ENCODE data around the gene TSPYL6. TPM values are rescaled to one million over a fixed set of nuclear protein-coding genes. Genes with fewer than 3 reads are reported as not detected.

Gene TSPYL6
- total RNA-seq, 6 experiments from 2014 or later, result not detected

DNA sequence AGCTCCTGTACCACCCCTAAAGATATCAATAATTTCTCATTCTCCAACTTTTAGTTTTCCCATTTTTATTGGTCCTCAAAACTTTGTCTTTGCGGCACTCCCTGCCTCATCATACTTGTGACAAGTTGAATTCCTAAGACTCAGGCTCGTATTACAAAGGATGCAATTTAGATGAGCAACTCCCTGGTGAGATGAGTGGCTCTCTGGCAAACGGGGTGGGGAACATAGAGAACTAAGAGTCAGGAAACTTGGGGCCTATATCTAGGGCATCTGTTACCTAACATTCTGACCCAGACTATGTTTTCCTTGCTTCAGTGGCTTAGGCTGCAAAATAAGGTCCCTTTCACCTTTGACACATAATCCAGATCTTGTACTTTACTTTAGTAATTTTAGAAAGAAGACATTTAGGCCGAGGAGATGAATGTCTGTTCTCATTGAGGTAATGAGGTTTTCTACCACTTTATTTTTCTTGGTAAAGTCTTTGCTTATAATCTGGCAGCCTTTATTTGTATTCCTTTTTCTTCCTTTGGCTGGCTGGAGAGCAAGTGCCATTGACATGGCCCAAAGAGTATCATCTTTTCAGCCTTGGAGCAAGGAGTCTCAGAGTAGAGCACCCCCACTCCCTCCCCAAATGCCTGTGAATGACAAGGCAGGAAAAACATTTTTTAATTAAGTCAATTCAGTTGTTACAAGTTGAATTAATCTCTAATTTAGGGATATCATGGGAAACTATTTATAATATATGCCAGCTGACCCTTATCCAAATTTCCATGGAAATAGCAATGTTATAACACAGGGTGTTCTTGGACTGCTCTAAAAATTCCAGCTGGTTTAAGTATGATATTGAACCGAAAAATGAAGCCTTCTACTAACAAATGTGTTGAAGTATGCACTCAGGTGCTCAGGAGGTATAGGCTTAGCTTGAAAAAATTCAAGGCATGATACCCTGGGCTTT lies 15.2 kb downstream of the TSPYL6 start:
- intact Hi-C loops (cut with DNase I), result no loop called here
- H3K4me3 ChIP-seq, result no peak overlapping the region
- H3K27ac ChIP-seq, result no peak overlapping the region

DNA sequence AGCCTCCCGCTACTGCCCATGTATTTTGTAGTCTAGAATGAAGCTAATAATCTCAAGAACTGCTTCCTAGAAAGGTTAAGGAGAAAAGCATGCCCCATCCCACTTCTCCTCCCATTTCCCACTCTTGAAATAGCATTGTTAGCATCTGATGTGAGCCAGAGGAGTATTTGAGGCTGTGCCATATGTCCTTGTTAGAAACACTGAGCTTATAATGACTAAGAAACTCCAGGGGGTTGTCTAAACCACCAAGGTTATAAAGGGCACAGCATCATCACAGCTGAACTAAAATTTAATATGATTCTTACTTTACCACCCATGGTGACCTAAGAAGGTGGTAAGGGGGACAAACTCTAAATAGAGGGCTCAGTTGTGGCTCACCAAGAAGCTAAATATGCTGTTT lies 16.6 kb downstream of the TSPYL6 start:
- no CpG with 5 or more reads among the region's 1 CpG for WGBS (ENCODE audit: insufficient coverage, low coverage, low lambda C conversion rate, missing lambda C conversion rate)
- TF ChIP-seq, protein P1, sequence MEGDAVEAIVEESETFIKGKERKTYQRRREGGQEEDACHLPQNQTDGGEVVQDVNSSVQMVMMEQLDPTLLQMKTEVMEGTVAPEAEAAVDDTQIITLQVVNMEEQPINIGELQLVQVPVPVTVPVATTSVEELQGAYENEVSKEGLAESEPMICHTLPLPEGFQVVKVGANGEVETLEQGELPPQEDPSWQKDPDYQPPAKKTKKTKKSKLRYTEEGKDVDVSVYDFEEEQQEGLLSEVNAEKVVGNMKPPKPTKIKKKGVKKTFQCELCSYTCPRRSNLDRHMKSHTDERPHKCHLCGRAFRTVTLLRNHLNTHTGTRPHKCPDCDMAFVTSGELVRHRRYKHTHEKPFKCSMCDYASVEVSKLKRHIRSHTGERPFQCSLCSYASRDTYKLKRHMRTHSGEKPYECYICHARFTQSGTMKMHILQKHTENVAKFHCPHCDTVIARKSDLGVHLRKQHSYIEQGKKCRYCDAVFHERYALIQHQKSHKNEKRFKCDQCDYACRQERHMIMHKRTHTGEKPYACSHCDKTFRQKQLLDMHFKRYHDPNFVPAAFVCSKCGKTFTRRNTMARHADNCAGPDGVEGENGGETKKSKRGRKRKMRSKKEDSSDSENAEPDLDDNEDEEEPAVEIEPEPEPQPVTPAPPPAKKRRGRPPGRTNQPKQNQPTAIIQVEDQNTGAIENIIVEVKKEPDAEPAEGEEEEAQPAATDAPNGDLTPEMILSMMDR (IDR thresholded peaks at IDR 0.05), result no peak
- no peak for TF ChIP-seq POLR2A (IDR thresholded peaks at IDR 0.05)
- Histone ChIP-seq H3K27ac (no peak overlapping the region), H3K4me1 (no peaks in the 10 kb centered on the region), H3K27me3 (no peaks in the 10 kb centered on the region), H3K9me3 (peaks cover 0 to 4% (median 0%) of the 10 kb centered on the region in 4 donors), H3K36me3 (peaks cover 0 to 4% (median 0%) of the 10 kb centered on the region in 4 donors), H3K4me3 (no peak overlapping the region)
- ATAC-seq (no peak), DNase-seq (no peak)
- intact Hi-C loops (cut with DNase I), result no loop called here

More for the DNA sequence above, 15.2 kb downstream of the TSPYL6 start:
- no peak for TF ChIP-seq POLR2A (IDR thresholded peaks at IDR 0.05)
- TF ChIP-seq, protein P1 (IDR thresholded peaks at IDR 0.05), result no peak
- Histone ChIP-seq H3K27me3 (no peaks in the 10 kb centered on the region), H3K9me3 (peaks cover 0 to 4% (median 0%) of the 10 kb centered on the region in 4 donors), H3K4me1 (no peaks in the 10 kb centered on the region), H3K36me3 (peaks cover 0 to 4% (median 0%) of the 10 kb centered on the region in 4 donors)
- 76% methylated on average over 5 of the region's 5 CpGs for WGBS (ENCODE audit: insufficient coverage, low coverage, low lambda C conversion rate, missing lambda C conversion rate)
- DNase-seq (no peak), ATAC-seq (no peak)

DNA sequence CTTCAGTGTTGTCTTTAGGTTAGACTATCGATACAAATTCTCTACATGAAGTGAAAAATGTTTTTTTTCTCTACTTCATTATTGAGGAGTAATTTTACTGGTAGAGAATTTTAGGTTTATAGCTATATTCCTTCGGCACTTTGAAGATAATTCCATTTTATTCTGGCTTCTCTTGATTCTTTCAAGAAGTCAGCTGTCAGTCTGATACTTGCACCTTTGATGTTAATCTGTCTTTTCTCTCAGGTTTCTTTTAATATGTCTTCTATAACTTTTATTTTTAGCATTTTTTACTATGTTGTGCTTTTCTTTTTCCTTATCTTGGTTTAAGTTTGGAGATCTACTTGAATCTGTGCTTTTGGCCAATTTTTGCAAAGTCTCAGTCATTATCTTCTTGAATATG lies 18.6 kb downstream of the TSPYL6 start:
- TF ChIP-seq, protein P1 (IDR thresholded peaks at IDR 0.05), result no peak
- TF ChIP-seq POLR2A (IDR thresholded peaks at IDR 0.05), result no peak
- Histone ChIP-seq H3K4me3 (no peak overlapping the region), H3K27ac (no peak overlapping the region), H3K9me3 (peaks cover 0 to 4% (median 0%) of the 10 kb centered on the region in 4 donors), H3K27me3 (no peaks in the 10 kb centered on the region), H3K36me3 (peaks cover 0 to 4% (median 0%) of the 10 kb centered on the region in 4 donors), H3K4me1 (no peaks in the 10 kb centered on the region)
- intact Hi-C loops (cut with DNase I), result no loop called here
- no peak for DNase-seq
- WGBS (ENCODE audit: insufficient coverage, low coverage, low lambda C conversion rate, missing lambda C conversion rate), result 96% methylated on average over 2 of the region's 2 CpGs
- ATAC-seq, result no peak

DNA sequence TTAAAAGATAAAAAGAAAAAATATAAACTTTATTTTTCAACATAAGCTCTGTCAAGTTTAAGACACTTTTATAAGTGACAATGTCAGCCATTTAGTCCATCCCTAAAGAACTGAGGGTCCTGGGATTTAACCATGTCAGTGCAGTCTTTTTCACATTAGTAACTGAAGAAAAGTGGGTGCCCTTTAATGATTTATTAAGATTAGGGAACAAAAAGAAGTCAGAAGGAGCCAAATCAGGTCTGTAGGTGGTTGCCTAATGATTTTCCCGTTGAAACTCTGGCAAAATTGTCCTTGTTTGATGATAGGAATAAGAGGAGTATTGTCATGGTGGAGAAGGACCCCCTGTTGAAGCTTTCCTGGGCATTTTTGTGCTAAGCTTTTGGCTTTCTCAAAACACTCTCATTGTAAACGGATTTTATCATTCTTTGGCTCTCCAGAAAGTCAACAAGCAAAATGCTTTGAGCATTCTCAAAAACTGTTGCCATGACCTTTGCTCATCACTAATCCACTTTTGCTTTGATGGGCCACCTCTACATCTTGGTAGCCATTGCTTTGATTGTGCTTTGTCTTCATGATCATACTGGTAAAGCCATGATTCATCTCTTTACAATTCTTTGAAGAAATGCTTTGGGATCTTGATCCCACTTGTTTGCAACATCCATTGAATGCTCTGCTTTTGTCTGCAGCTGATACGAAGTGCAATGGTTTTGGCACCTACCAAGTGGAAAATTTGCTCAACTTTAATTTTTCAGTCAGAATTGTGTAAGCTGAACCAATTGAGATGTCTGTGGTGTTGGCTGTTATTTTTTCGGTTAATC lies 22.0 kb downstream of the TSPYL6 start:
- H3K27me3 ChIP-seq, result no peaks in the 10 kb centered on the region
- 51% methylated on average over 4 of the region's 4 CpGs for WGBS (ENCODE audit: insufficient coverage, low coverage, low lambda C conversion rate, missing lambda C conversion rate)
- TF ChIP-seq, protein P1 (IDR thresholded peaks at IDR 0.05), result no peak
- no peak for TF ChIP-seq POLR2A (IDR thresholded peaks at IDR 0.05)
- intact Hi-C loops (cut with DNase I), result no loop called here
- no peak for ATAC-seq
- H3K4me1 ChIP-seq, result no peaks in the 10 kb centered on the region
- no peak overlapping the region for H3K4me3 ChIP-seq
- H3K36me3 ChIP-seq, result peaks cover 0 to 4% (median 0%) of the 10 kb centered on the region in 4 donors
- no peak for DNase-seq
- H3K27ac ChIP-seq, result no peak overlapping the region
- H3K9me3 ChIP-seq, result peaks cover 0 to 4% (median 0%) of the 10 kb centered on the region in 4 donors
